Duodenal mucosa (tissue), 2 donors: ENCODE data around the gene PFKFB2.

Experiments
- H3K27ac ChIP-seq: one replicate; pipeline ENCODE4 v1.7.0; 2013; ENCODE audit warnings: low read depth, low read length
- H3K27me3 ChIP-seq, 2 donors: one replicate each; pipeline ENCODE4 v1.7.0; 2013; ENCODE audit warnings: low read length in 2 of 2, control low read depth in 1 of 2; ENCODE audit not compliant: insufficient read depth in 2 of 2, control insufficient read depth in 1 of 2
- H3K36me3 ChIP-seq, 2 donors: one replicate each; pipeline ENCODE4 v1.7.0; 2013; ENCODE audit warnings: low read length in 2 of 2, control low read depth in 1 of 2; ENCODE audit not compliant: insufficient read depth in 2 of 2, control insufficient read depth in 1 of 2
- H3K4me1 ChIP-seq, 2 donors: one replicate each; pipeline ENCODE4 v1.7.0; 2013; ENCODE audit warnings: low read length in 2 of 2, control low read depth in 1 of 2; ENCODE audit not compliant: insufficient read depth in 2 of 2, control insufficient read depth in 1 of 2
- H3K4me3 ChIP-seq, 2 donors: one replicate each; pipeline ENCODE4 v1.7.0; 2013; ENCODE audit warnings: low read length in 2 of 2, low read depth in 1 of 2
- H3K9ac ChIP-seq, 2 donors: one replicate each; pipeline ENCODE4 v1.7.0; 2013; ENCODE audit warnings: low read length in 2 of 2, low read depth in 1 of 2
- H3K9me3 ChIP-seq, 2 donors: one replicate each; pipeline ENCODE4 v1.7.0; 2013; ENCODE audit warnings: low read length in 2 of 2, control low read depth in 1 of 2; ENCODE audit not compliant: control insufficient read depth in 1 of 2

PFKFB2 gene

DNA sequence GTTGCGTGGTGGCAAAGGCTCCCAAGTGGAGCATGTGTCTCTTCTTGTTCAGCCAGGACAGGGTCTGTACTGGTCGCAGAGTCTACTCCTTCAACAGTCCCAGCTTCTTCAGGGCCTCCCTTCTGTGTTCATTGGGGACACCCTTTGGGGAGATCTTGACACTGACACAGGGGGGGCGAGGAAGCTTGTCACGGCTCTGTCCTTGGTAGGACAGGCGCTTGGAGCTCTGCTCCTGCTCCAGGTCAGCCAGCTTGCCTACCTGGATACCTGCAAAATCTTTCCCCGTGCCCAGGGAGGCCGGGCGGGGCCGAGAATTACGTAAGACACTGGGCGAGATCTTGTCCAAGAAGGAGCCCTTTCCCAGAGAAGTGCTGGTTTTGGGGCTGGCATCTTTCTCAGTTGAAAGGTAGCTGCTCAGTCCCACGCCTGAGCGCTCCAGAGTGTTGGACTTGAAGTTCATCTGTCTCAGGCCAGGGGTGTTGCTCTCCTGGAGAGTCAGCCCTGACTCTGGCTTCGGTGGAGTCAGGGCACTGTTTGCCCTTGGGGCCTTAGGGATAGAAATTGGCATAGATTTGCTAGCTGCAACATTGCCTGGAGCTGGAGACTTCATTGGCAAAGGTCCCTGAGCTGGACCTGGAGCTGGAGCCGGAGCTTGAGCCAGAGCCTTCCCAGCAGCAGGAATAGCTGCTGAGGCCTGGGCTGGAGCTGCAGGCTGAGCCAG is 31.0 kb upstream of the PFKFB2 start:
- Histone ChIP-seq H3K4me1 (peaks cover 73 to 91% of the 10 kb centered on the region in 2 donors), H3K27me3 (peaks cover 0 to 3% of the 10 kb centered on the region in 2 donors), H3K27ac (no peak overlapping the region), H3K4me3 (no peak overlapping the region), H3K9ac (no peak overlapping the region), H3K36me3 (peaks cover 8 to 29% of the 10 kb centered on the region in 2 donors), H3K9me3 (no peaks in the 10 kb centered on the region)

DNA sequence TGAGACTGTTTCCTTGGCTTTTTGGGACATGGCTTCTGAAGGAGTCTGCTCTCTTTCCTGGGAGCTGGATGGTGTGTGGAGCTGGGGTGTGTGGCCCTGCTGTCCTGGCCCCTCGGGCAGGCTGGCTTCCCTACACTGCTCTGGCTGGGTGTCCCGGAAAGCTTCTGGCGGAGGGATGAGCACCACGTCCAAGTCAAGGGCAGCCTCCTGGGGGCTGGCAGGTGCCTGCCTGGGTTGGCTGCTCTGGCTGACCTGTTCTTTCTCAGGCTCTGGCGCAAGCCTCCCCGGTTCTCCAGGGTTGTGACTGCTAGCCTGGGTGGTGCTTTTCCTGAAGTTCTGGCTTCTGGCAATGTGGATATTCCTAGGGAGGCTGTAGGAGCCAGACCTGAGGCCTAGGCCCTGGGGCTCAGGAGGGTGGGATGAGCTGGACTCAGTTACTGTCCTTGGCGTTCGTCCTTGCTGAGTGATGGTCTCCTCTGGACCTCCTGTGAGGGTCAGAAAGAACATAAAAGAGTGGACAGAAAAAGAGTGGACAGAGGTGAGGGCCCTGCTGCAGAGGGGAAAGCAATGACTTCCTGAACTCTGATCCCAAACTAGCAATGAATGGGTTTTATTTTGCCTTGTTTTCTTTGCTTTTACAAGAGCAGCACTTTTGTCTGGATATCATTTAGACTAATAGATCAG is 29.9 kb upstream of the PFKFB2 start:
- Histone ChIP-seq H3K27me3 (peaks cover 0 to 3% of the 10 kb centered on the region in 2 donors), H3K27ac (no peak overlapping the region), H3K36me3 (peaks cover 8 to 29% of the 10 kb centered on the region in 2 donors), H3K9ac (no peak overlapping the region), H3K4me3 (no peak overlapping the region), H3K9me3 (no peaks in the 10 kb centered on the region), H3K4me1 (peaks cover 80 to 92% of the 10 kb centered on the region in 2 donors)

GRCh38 chr1:207024202-207025145 is 28.6 kb upstream of the PFKFB2 start:
- peak overlapping the region; percentile 76 for H3K27ac ChIP-seq
- peaks cover 78 to 92% of the 10 kb centered on the region in 2 donors for H3K4me1 ChIP-seq
- H3K9ac ChIP-seq, result peak overlapping the region; percentile 39 to 45
- H3K4me3 ChIP-seq, result no peak overlapping the region
- no peaks in the 10 kb centered on the region for H3K9me3 ChIP-seq
- H3K27me3 ChIP-seq, result no peaks in the 10 kb centered on the region
- H3K36me3 ChIP-seq, result peaks cover 8 to 29% of the 10 kb centered on the region in 2 donors

GRCh38 chr1:207025146-207025880 is 27.8 kb upstream of the PFKFB2 start:
- Histone ChIP-seq H3K9me3 (no peaks in the 10 kb centered on the region), H3K4me1 (peaks cover 77 to 91% of the 10 kb centered on the region in 2 donors), H3K36me3 (peaks cover 8 to 29% of the 10 kb centered on the region in 2 donors), H3K27me3 (no peaks in the 10 kb centered on the region), H3K4me3 (no peak overlapping the region), H3K9ac (peak overlapping the region in 1 of 2 donors; percentile 62), H3K27ac (peak overlapping the region; percentile 76)

- Histone ChIP-seq H3K4me1 (peaks cover 70 to 83% of the 10 kb centered on the region in 2 donors), H3K27ac (no peak overlapping the region), H3K4me3 (peak overlapping the region in 1 of 2 donors; percentile 15), H3K9ac (peak overlapping the region in 1 of 2 donors; percentile 62), H3K36me3 (peaks cover 8 to 27% of the 10 kb centered on the region in 2 donors), H3K27me3 (no peaks in the 10 kb centered on the region), H3K9me3 (no peaks in the 10 kb centered on the region)
Measured at GRCh38 chr1:207026104-207026534, 27.0 kb upstream of the PFKFB2 start.

GRCh38 chr1:207027206-207027777 is 25.8 kb upstream of the PFKFB2 start:
- Histone ChIP-seq H3K4me3 (peak overlapping the region; percentile 22 to 45), H3K36me3 (peaks cover 8 to 19% of the 10 kb centered on the region in 2 donors), H3K27me3 (no peaks in the 10 kb centered on the region), H3K9ac (peak overlapping the region; percentile 59 to 62), H3K9me3 (no peaks in the 10 kb centered on the region), H3K27ac (peak overlapping the region; percentile 85), H3K4me1 (peaks cover 62 to 72% of the 10 kb centered on the region in 2 donors)

GRCh38 chr1:207027921-207028320 is 25.2 kb upstream of the PFKFB2 start:
- Histone ChIP-seq H3K4me3 (peak overlapping the region; percentile 22 to 45), H3K27me3 (no peaks in the 10 kb centered on the region), H3K27ac (peak overlapping the region; percentile 85), H3K36me3 (peaks cover 8 to 12% of the 10 kb centered on the region in 2 donors), H3K9me3 (no peaks in the 10 kb centered on the region), H3K9ac (peak overlapping the region; percentile 59 to 62), H3K4me1 (peaks cover 55 to 68% of the 10 kb centered on the region in 2 donors)

DNA sequence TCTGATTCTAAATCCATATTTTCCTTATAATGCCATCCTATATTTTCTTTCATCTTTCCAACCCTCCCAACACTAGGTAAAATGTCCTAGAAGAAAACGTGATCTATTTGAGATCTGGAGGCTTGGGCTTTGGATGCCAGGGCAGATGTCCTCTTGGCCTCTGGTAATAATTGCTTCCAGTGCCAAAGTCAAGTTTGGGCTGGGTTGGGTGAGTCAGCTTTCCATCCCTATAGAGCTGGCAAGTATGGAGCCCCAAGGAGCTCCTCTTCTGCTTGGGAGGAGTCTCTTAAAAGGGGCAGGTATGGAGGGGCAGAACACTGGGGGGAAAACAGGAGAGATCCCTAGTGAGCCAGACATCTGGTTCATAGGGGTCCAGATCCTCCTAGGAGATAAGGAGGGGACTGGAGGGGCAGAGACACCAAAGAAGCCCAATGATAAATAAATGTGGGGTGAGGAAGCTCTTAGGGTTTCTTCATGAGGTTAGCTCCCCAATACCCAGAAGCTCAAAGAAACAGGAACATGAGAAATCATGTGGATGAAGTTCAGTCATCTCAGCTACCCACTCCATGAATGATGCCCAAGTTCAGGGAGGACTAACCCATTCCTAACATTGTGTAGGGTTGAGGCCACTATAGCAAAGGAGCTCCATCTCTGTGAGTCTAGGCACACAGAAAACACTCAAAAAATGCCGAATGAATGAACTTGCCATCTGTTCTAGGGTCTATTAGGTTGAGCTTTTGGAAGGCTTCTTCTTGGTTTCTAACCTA is 24.0 kb upstream of the PFKFB2 start:
- no peaks in the 10 kb centered on the region for H3K9me3 ChIP-seq
- H3K4me1 ChIP-seq, result peaks cover 44 to 66% of the 10 kb centered on the region in 2 donors
- peak overlapping the region; percentile 43 for H3K27ac ChIP-seq
- H3K4me3 ChIP-seq, result peak overlapping the region; percentile 30 to 77
- H3K9ac ChIP-seq, result peak overlapping the region in 1 of 2 donors; percentile 78
- H3K36me3 ChIP-seq, result peaks cover 0 to 4% of the 10 kb centered on the region in 2 donors
- H3K27me3 ChIP-seq, result peaks cover 0 to 3% of the 10 kb centered on the region in 2 donors
